Stimulated activated CD4-positive, alpha-beta T cell treated with anti-CD3 and anti-CD28 coated beads, Interleukin-1b, Interleukin-23, amount 100 ng/mL, for 4 hours (primary cell): ENCODE measurements around the gene BAIAP2L1.

Source experiments
- DNase-seq, 2 donors: peaks; one replicate each; pipeline ENCODE4 v3.0.0-alpha.2; 2020; ENCODE audit warnings: low read depth in 2 of 2

BAIAP2L1 gene

DNA sequence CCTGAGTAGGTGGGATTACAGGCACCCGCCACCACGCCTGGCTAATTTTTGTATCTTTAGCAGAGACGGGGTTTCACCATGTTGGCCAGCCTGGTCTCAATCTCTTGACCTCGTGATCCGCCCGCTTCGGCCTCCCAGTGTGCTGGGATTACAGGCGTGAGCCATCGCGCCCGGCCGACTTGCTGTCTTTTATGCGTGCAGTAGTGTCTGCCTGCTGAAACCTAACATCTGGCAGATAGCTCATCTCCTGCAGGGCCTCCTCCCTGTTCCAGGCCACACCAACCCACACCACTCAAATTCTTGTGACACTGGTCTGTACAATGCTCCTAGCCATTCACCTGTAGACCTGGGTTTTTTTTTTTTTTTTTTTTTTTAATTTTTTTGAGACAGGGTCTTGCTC is 41.5 kb downstream of the BAIAP2L1 start:
- DNase-seq: no peak

DNA sequence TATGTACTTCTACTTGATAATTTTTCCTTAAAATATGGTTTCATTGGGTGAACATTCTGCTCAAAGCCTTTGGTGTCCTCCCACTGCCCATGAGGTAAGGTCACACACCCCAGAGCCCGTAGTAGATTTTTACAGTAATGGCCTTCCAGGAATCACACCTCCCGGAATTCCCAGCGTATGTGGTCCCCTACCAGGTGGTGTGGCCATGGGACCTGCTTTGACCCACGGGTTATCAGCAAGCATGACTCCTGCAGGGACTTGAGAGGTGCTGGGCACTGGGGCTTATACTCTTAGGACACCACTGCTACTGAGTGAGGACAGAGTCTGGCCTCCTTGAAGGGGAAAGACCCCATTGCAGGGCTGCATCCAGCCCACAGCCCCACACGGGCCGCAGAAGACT is 42.2 kb downstream of the BAIAP2L1 start:
- no peak for DNase-seq

DNA sequence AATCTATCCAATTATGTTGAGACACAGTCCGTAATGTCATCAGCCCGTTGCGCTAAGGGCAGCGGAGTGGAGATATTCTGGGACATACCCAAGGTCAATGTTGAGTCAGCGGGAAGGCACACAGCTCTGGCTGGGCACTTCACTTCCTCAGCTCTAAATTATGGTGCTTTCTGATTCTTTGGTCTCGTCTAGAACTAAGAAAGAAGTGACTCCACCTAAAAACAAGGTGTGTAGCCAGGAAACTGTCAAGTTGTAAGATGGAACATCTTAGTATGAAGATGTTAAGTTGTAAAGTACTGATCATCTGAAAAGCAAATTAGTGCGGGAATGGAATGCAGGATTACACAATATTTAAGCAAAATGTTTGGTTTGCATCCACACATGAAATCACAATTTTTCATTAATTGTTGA is 43.1 kb downstream of the BAIAP2L1 start:
- DNase-seq: no peak

- no peak for DNase-seq
Measured at GRCh38 chr7:98355250-98355538, 45.7 kb downstream of the BAIAP2L1 start.

GRCh38 chr7:98354511-98355249 is 46.2 kb downstream of the BAIAP2L1 start:
- DNase-seq: no peak

- DNase-seq: no peak
Measured at GRCh38 chr7:98354052-98354451, 46.8 kb downstream of the BAIAP2L1 start.

DNA sequence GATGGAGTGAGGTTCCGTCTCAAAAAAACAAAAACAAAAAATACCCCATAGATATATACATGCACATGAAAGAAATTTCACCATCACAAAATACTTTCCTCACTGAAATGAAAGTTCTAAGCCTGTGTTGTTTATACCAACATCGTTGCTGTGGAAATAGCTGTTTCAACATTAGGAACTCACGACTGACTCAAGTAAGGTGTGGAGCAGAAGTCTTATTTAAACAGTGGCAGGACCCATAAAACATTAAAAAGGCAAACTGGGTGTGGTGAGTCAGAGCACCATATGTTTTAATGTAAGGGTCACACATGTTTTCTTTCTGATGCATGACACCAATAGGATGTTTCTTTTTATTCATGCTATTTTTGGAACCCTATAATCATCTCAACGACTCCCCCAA is 48.3 kb downstream of the BAIAP2L1 start:
- DNase-seq: no peak

GRCh38 chr7:98351136-98351535 is 49.8 kb downstream of the BAIAP2L1 start:
- DNase-seq: no peak

GRCh38 chr7:98348726-98349474 is 52.0 kb downstream of the BAIAP2L1 start:
- DNase-seq: no peak

DNA sequence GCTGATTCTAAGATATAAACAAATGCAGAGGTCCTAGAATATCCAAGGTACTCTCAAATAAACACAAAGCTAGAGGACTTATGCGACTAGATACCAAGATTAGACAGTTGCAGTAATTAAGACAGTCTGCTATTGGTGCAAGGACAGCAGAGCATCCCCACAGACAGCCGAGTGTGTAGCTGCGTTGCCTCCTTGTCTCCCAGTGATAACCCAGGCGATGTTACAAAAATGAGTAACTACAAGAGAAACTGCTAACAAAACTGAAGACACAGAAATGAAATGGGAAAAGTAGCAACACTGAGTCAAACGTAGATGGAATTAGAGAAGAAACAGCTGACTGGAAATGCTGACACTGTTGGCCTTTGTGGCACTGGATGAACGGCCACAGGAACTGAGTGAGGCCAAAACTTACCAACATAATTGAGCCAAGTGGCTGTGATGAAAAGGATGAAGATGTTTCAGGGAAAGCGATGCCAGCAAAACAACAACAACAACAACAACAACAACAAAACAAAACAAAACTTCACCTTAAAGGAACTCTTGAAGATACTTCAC is 54.3 kb downstream of the BAIAP2L1 start:
- no peak for DNase-seq

GRCh38 chr7:98341106-98341505 is 59.8 kb downstream of the BAIAP2L1 start:
- DNase-seq: no peak

DNA sequence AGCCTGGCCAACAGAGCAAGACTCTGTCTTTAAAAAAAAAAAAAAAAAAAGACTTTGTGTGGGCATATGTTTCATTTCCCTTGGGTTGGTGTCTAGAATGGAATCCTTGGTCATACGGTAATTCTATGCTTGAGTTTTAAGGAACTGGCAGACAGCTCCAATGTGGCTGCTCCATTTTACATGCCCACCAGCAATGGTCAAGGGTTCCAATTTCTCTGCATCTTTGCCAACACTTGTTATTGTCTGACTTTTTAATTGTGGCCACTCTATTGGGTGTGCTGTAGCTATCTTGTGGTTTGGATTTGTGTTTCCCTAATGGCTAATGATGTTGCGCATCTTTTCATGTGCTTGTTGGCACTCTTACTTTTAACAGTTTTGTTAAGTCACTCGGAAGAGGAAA is 61.8 kb downstream of the BAIAP2L1 start:
- DNase-seq: no peak

- no peak for DNase-seq
Measured at GRCh38 chr7:98338441-98338840, 62.4 kb downstream of the BAIAP2L1 start.

GRCh38 chr7:98335411-98335977 is 65.4 kb downstream of the BAIAP2L1 start:
- no peak for DNase-seq

DNA sequence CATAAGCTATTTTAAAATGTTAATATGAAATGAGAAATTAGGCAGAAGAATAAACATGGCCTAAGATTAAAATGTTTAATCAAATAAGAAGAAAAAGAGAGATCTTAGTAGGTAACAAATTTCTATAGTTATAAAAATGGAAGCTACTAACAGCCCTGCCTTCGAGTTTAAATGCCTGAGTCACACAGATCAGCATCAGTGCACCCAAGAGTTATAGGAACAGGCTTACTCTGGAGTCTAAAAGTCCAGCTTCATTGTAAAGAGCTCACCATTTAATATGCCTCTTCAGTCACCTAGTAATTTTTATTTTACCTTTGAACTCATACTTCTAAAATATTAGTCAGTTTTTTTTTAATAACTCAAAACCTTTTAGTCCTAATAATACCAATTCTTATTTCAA is 66.8 kb downstream of the BAIAP2L1 start:
- DNase-seq: no peak

GRCh38 chr7:98330926-98331529 is 69.9 kb downstream of the BAIAP2L1 start:
- no peak for DNase-seq

GRCh38 chr7:98329791-98330373 is 71.0 kb downstream of the BAIAP2L1 start:
- no peak for DNase-seq

DNA sequence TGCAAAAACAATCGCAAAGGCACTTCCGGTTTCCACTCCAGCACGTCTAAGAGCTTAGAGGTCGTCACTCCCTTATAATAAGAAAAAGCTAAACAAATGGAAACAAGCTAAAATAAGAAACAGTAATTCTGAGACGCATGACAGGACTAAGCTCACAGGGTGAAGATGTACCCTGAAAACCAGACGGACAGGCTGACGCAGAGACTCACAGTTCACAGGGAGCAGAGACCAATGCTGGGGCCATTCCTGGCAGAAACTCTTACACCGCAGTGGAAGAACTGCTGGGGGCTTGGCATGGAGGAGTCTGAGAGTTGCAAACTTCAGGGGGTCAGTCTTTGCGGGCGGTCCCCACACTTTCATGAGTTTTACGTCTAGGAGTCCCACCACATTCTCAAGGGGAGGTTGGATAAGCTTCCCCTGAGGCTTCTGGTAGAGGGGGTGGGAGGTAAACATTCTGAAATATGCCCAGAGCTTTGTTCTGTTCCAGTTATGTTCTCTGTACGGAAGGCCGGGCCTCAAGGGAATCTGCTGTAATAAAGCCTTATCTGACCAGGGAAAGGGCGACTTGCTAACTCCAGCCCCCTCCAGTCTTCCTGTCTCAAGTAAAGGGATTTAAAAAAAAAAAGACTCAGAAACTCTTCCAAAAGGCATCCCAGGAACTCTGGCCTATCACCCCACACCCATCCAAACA is 71.6 kb downstream of the BAIAP2L1 start:
- no peak for DNase-seq

DNA sequence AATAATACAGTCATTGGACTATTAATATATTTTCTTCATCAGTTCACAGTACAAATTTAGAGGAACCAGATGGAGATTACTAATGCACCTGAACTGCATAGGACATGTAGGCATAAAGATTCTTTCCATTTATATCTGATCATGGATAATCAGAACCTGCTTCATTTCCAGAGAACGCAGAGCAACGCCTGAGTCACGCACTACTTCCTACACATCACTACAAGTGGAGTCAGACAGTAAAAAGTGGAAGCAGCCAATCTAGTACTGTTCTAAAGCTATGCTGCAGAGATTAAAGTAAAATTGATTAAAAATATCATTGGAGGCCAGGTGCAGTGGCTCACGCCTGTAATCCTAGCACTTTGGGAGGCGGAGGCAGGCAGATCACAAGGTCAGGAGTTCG is 76.1 kb downstream of the BAIAP2L1 start:
- DNase-seq: no peak

GRCh38 chr7:98323597-98324322 is 77.1 kb downstream of the BAIAP2L1 start:
- DNase-seq: no peak
